ENCODE results near the gene GAN.

Gene GAN

GRCh38 chr16:81275064-81275532, 39.7 kb upstream of the GAN start:
- TF ChIP-seq CTCF (IDR thresholded peaks at IDR 0.05; ENCODE audit: extremely low read depth, insufficient read depth, missing control alignments), result no peak
- in situ Hi-C loops (cut with MboI; ENCODE audit: low pct_unique_long_range_greater_than_20kb, low sequenced_read_pairs, unreplicated experiment), result no loop called here
- no peak for DNase-seq (ENCODE audit: low spot score)

DNA sequence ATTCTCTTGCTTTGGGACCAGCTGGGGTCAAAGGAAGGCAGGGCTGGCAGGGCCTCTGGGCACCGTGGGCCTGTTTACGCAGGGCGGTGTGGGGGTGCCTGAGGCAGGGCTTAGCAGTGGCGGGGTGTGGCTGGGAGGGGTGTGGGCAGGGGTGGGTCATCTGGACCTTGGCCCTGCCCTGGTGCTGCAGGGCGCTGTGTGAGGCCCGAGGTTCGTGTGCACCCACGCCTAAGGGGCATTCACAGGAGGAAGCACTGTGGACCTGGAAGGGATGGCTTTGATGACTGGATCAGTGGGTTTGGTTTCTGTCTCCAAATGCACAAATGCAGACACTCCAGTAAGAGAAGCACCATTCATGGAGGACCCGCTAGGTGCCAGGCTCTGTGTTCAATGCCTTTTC, 39.0 kb upstream of the GAN start:
- TF ChIP-seq CTCF (IDR thresholded peaks at IDR 0.05; ENCODE audit: extremely low read depth, insufficient read depth, missing control alignments), result no peak
- in situ Hi-C loops (cut with MboI; ENCODE audit: low pct_unique_long_range_greater_than_20kb, low sequenced_read_pairs, unreplicated experiment), result no loop called here
- DNase-seq (ENCODE audit: low spot score), result no peak

GRCh38 chr16:81276323-81276722, 38.4 kb upstream of the GAN start:
- no peak for TF ChIP-seq CTCF (IDR thresholded peaks at IDR 0.05; ENCODE audit: extremely low read depth, insufficient read depth, missing control alignments)
- in situ Hi-C loops (cut with MboI; ENCODE audit: low pct_unique_long_range_greater_than_20kb, low sequenced_read_pairs, unreplicated experiment), result no loop called here
- DNase-seq (ENCODE audit: low spot score), result no peak

DNA sequence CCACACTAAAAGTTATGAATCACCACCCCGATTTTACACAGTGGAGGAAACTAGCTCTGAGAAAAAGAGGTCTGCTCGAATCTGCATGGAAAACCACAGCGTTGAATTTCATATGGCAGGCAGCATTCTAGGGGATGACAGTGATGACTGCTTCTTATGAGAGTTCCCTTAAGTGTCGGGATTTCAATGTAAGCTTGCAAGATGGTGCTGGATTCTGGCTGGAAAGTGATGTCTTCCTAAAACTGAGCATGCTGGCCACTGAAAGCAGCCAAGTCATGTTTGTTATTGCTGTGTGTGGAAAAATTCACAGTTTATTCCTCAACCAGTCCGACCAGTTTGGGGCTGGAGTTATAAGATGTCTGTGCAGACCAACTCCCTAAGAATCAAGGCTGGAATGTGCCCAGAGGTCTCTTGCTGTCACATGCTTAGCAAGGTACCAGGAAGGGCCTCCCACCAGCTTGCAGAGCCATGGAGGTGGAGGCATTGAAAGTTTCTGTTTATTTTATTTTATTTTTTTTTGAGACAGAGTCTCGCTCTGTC, 37.2 kb upstream of the GAN start:
- in situ Hi-C loops (cut with MboI; ENCODE audit: low pct_unique_long_range_greater_than_20kb, low sequenced_read_pairs, unreplicated experiment), result no loop called here
- no peak for DNase-seq (ENCODE audit: low spot score)
- no peak for TF ChIP-seq CTCF (IDR thresholded peaks at IDR 0.05; ENCODE audit: extremely low read depth, insufficient read depth, missing control alignments)

GRCh38 chr16:81278526-81278925, 36.2 kb upstream of the GAN start:
- no peak for TF ChIP-seq CTCF (IDR thresholded peaks at IDR 0.05; ENCODE audit: extremely low read depth, insufficient read depth, missing control alignments)
- in situ Hi-C loops (cut with MboI; ENCODE audit: low pct_unique_long_range_greater_than_20kb, low sequenced_read_pairs, unreplicated experiment), result no loop called here
- DNase-seq (ENCODE audit: low spot score), result no peak

- DNase-seq (ENCODE audit: low spot score), result no peak
- in situ Hi-C loops (cut with MboI; ENCODE audit: low pct_unique_long_range_greater_than_20kb, low sequenced_read_pairs, unreplicated experiment), result no loop called here
- no peak for TF ChIP-seq CTCF (IDR thresholded peaks at IDR 0.05; ENCODE audit: extremely low read depth, insufficient read depth, missing control alignments)
Observed at GRCh38 chr16:81279392-81279791, 35.4 kb upstream of the GAN start.

- no peak for DNase-seq (ENCODE audit: low spot score)
- in situ Hi-C loops (cut with MboI; ENCODE audit: low pct_unique_long_range_greater_than_20kb, low sequenced_read_pairs, unreplicated experiment), result no loop called here
Observed at GRCh38 chr16:81280393-81280792, 34.4 kb upstream of the GAN start.

More at GRCh38 chr16:81280393-81280792, 34.4 kb upstream of the GAN start:
- no peak for TF ChIP-seq CTCF (IDR thresholded peaks at IDR 0.05; ENCODE audit: extremely low read depth, insufficient read depth, missing control alignments)

Measured in GM13977 (cell line).